CD4-positive, alpha-beta T cell treated with Interleukin-15 for 1 hour (primary cell): ENCODE results near the gene SEMA5A.

Experiments
- DNase-seq: peaks from one replicate; pipeline ENCODE4 v3.0.0-alpha.2; 2020

Gene SEMA5A

GRCh38 chr5:9507974-9508373 is 37.9 kb downstream of the SEMA5A start:
- DNase-seq = no peak

- DNase-seq = no peak
Measured at GRCh38 chr5:9505225-9505624, 40.6 kb downstream of the SEMA5A start.

- no peak for DNase-seq
Measured at GRCh38 chr5:9502864-9503263, 43.0 kb downstream of the SEMA5A start.

GRCh38 chr5:9502050-9502834 is 43.6 kb downstream of the SEMA5A start:
- no peak for DNase-seq

- no peak for DNase-seq
Measured at GRCh38 chr5:9500625-9501024, 45.2 kb downstream of the SEMA5A start.

- DNase-seq = no peak
Measured at GRCh38 chr5:9500193-9500592, 45.7 kb downstream of the SEMA5A start.

GRCh38 chr5:9499498-9499876 is 46.4 kb downstream of the SEMA5A start:
- no peak for DNase-seq

- no peak for DNase-seq
Measured at GRCh38 chr5:9498541-9499497, 47.1 kb downstream of the SEMA5A start.

GRCh38 chr5:9497347-9497746 is 48.5 kb downstream of the SEMA5A start:
- DNase-seq = no peak

- no peak for DNase-seq
Measured at GRCh38 chr5:9496801-9497200, 49.1 kb downstream of the SEMA5A start.

- no peak for DNase-seq
Measured at GRCh38 chr5:9495121-9495520, 50.8 kb downstream of the SEMA5A start.

GRCh38 chr5:9494301-9494700 is 51.6 kb downstream of the SEMA5A start:
- no peak for DNase-seq

GRCh38 chr5:9490494-9491097 is 55.3 kb downstream of the SEMA5A start:
- no peak for DNase-seq

- no peak for DNase-seq
Measured at GRCh38 chr5:9483779-9484178, 62.1 kb downstream of the SEMA5A start.

GRCh38 chr5:9483243-9483642 is 62.6 kb downstream of the SEMA5A start:
- DNase-seq = no peak

- no peak for DNase-seq
Measured at GRCh38 chr5:9482381-9482780, 63.5 kb downstream of the SEMA5A start.

GRCh38 chr5:9480499-9480898 is 65.4 kb downstream of the SEMA5A start:
- DNase-seq = no peak

GRCh38 chr5:9479990-9480389 is 65.9 kb downstream of the SEMA5A start:
- no peak for DNase-seq

- DNase-seq = no peak
Measured at GRCh38 chr5:9479361-9479760, 66.5 kb downstream of the SEMA5A start.

GRCh38 chr5:9477537-9477936 is 68.3 kb downstream of the SEMA5A start:
- DNase-seq = no peak

GRCh38 chr5:9474219-9475002 is 71.5 kb downstream of the SEMA5A start:
- DNase-seq = no peak

GRCh38 chr5:9473624-9474023 is 72.3 kb downstream of the SEMA5A start:
- no peak for DNase-seq

GRCh38 chr5:9470410-9470809 is 75.5 kb downstream of the SEMA5A start:
- DNase-seq = no peak
